Mesenchymal stem cell (in vitro differentiated cells and primary cell): Measurements from ENCODE around the gene ZNF200.
A peak's percentile ranks its signal among the peaks of the same experiment; 100 is the strongest.

Experiments used
- DNase-seq: peaks from one replicate; pipeline ENCODE4 v3.0.0-alpha.2; 2013
- H2AFZ ChIP-seq: one replicate; pipeline ENCODE4 v1.6.1; 2013; ENCODE audit warnings: low read depth, mild to moderate bottlenecking, control low read depth, inconsistent platforms, low read length, moderate library complexity
- H2AK5ac ChIP-seq: 2 replicates; pipeline ENCODE4 v1.6.1; 2013; ENCODE audit warnings: low read length, moderate library complexity, mild to moderate bottlenecking, inconsistent platforms; ENCODE audit not compliant: severe bottlenecking
- H2BK120ac ChIP-seq: one replicate; pipeline ENCODE4 v1.6.1; 2013; ENCODE audit warnings: low read depth, mild to moderate bottlenecking, inconsistent platforms, low read length, moderate library complexity
- H2BK12ac ChIP-seq, 2 experiments: one replicate each; pipeline ENCODE4 v1.6.1; 2013; ENCODE audit warnings: inconsistent platforms in 2 of 2, low read length in 2 of 2, mild to moderate bottlenecking in 2 of 2, moderate library complexity in 2 of 2, control low read depth in 1 of 2
- H2BK15ac ChIP-seq: one replicate; pipeline ENCODE4 v1.6.1; 2013; ENCODE audit warnings: mild to moderate bottlenecking, low read depth, inconsistent platforms; ENCODE audit not compliant: poor library complexity, severe bottlenecking
- H2BK5ac ChIP-seq: 2 replicates; pipeline ENCODE4 v1.6.1; 2013; ENCODE audit warnings: low read depth, mild to moderate bottlenecking, low read length, control low read depth, inconsistent platforms; ENCODE audit not compliant: poor library complexity, severe bottlenecking
- H3K14ac ChIP-seq, 2 experiments: one replicate each; pipeline ENCODE4 v1.6.1; 2013; ENCODE audit warnings: inconsistent platforms in 2 of 2, low read length in 2 of 2, control low read depth in 1 of 2, mild to moderate bottlenecking in 1 of 2, moderate library complexity in 1 of 2
- H3K18ac ChIP-seq, 2 experiments: one replicate each; pipeline ENCODE4 v1.6.1; 2013; ENCODE audit warnings: inconsistent platforms in 2 of 2, low read length in 2 of 2, control low read depth in 1 of 2, low read depth in 1 of 2, mild to moderate bottlenecking in 1 of 2
- H3K23ac ChIP-seq, 2 experiments: one replicate each; pipeline ENCODE4 v1.6.1; 2013; ENCODE audit warnings: inconsistent platforms in 2 of 2, low read length in 2 of 2, mild to moderate bottlenecking in 2 of 2, moderate library complexity in 2 of 2, control low read depth in 1 of 2
- H3K27ac ChIP-seq: 2 replicates; pipeline ENCODE4 v1.5.1; 2013; ENCODE audit warnings: mild to moderate bottlenecking, moderate library complexity, low read length, control low read depth, inconsistent platforms; ENCODE audit not compliant: poor library complexity, severe bottlenecking
- H3K27me3 ChIP-seq, 2 experiments: 2 replicates each; pipeline versions ENCODE4 v1.6.1 to v1.7.0; 2013; ENCODE audit warnings: low read length in 2 of 2, mild to moderate bottlenecking in 2 of 2, moderate library complexity in 2 of 2, control low read depth in 1 of 2, inconsistent platforms in 1 of 2; ENCODE audit not compliant: control insufficient read depth in 1 of 2, insufficient read depth in 1 of 2
- H3K36me3 ChIP-seq, 2 experiments: 2 replicates each; pipeline versions ENCODE4 v1.6.1 to v1.7.0; 2013; ENCODE audit warnings: low read length in 2 of 2, control low read depth in 1 of 2, inconsistent platforms in 1 of 2, low read depth in 1 of 2, mild to moderate bottlenecking in 1 of 2; ENCODE audit not compliant: insufficient read depth in 2 of 2, control insufficient read depth in 1 of 2
- H3K4ac ChIP-seq, 2 experiments: one replicate each; pipeline ENCODE4 v1.6.1; 2013; ENCODE audit warnings: inconsistent platforms in 2 of 2, low read length in 2 of 2, mild to moderate bottlenecking in 2 of 2, moderate library complexity in 2 of 2, control low read depth in 1 of 2, low read depth in 1 of 2
- H3K4me1 ChIP-seq: 2 replicates; pipeline ENCODE4 v1.6.1; 2013; ENCODE audit warnings: low read depth, low read length, control low read depth; ENCODE audit not compliant: control insufficient read depth, insufficient read depth
- H3K4me2 ChIP-seq: 2 replicates; pipeline ENCODE4 v1.6.1; 2013; ENCODE audit warnings: low read length, mild to moderate bottlenecking, inconsistent platforms; ENCODE audit not compliant: poor library complexity, severe bottlenecking
- H3K4me3 ChIP-seq, 2 experiments: 2 replicates each; pipeline versions ENCODE4 v1.5.1 to v1.7.0; 2013; ENCODE audit warnings: low read length in 2 of 2, mild to moderate bottlenecking in 2 of 2, control low read depth in 1 of 2, low read depth in 1 of 2; ENCODE audit not compliant: insufficient read depth in 1 of 2
- H3K79me1 ChIP-seq: replicated peaks from 2 replicates; pipeline ENCODE4 v1.6.1; 2013; ENCODE audit warnings: mild to moderate bottlenecking, control low read depth, low read length, inconsistent platforms; ENCODE audit not compliant: poor library complexity, severe bottlenecking
- H3K9ac ChIP-seq: 2 replicates; pipeline ENCODE4 v1.7.0; 2013; ENCODE audit warnings: mild to moderate bottlenecking, low read length, moderate library complexity
- H3K9me3 ChIP-seq: 2 replicates; pipeline ENCODE4 v1.7.0; 2013; ENCODE audit warnings: mild to moderate bottlenecking, low read length; ENCODE audit not compliant: control insufficient read depth
- H4K8ac ChIP-seq: one replicate; pipeline ENCODE4 v1.6.1; 2013; ENCODE audit warnings: inconsistent platforms, mild to moderate bottlenecking, low read length, moderate library complexity
- H4K91ac ChIP-seq: one replicate; pipeline ENCODE4 v1.6.1; 2013; ENCODE audit warnings: mild to moderate bottlenecking, low read length, inconsistent platforms
- WGBS: methylation state at CpG from one replicate; pipeline ENCODE4 v1.1.7; 2013; ENCODE audit warnings: mixed read lengths; 5-methylcytosine and 5-hydroxymethylcytosine counted together

The ZNF200 gene

GRCh38 chr16:3173892-3174617, 60.9 kb downstream of the ZNF200 start:
- H3K18ac ChIP-seq, result no peak overlapping the region
- no peak overlapping the region for H4K91ac ChIP-seq
- H2BK12ac ChIP-seq, result peak overlapping the region in 1 of 2 experiments; percentile 15
- H3K27ac ChIP-seq, result no peak overlapping the region
- H3K23ac ChIP-seq, result peak overlapping the region in 1 of 2 experiments; percentile 88
- peak; percentile 43 for DNase-seq
- no peaks in the 10 kb centered on the region for H3K79me1 ChIP-seq
- H3K36me3 ChIP-seq, result no peaks in the 10 kb centered on the region
- peak overlapping the region; percentile 57 for H3K4me2 ChIP-seq
- H2BK120ac ChIP-seq, result no peak overlapping the region
- WGBS, result 9% methylated on average over 24 of the region's 24 CpGs
- H2AFZ ChIP-seq, result no peak overlapping the region
- H2BK5ac ChIP-seq, result no peak overlapping the region
- peaks cover 69 to 82% of the 10 kb centered on the region in 2 experiments for H3K27me3 ChIP-seq
- no peak overlapping the region for H2BK15ac ChIP-seq
- H4K8ac ChIP-seq, result peak overlapping the region; percentile 9
- H3K4ac ChIP-seq, result no peak overlapping the region
- peaks cover 32% of the 10 kb centered on the region for H3K4me1 ChIP-seq
- no peak overlapping the region for H3K4me3 ChIP-seq
- no peak overlapping the region for H2AK5ac ChIP-seq
- no peaks in the 10 kb centered on the region for H3K9me3 ChIP-seq
- H3K14ac ChIP-seq, result no peak overlapping the region
- no peak overlapping the region for H3K9ac ChIP-seq
